Neutrophil (primary cell): ENCODE measurements around the gene UNC79.

Source experiments
- H3K27ac ChIP-seq: fragments of 200-600 bp; sonication (generic); 2 replicates; pipeline ENCODE4 v1.5.1; 2016; ENCODE audit warnings: mild to moderate bottlenecking, moderate library complexity
- H3K27me3 ChIP-seq: fragments of 200-600 bp; sonication (generic); 2 replicates; pipeline ENCODE4 v1.6.0; 2016; ENCODE audit warnings: mild to moderate bottlenecking
- H3K36me3 ChIP-seq: fragments of 200-600 bp; sonication (generic); 2 replicates; pipeline ENCODE4 v1.5.1; 2017
- H3K4me1 ChIP-seq, 2 experiments: fragments of 200-600 bp in 1 of 2; sonication (generic) in 1 of 2; 1 replicate in 1 of 2; 2 replicates in 1 of 2; pipeline versions ENCODE4 v1.5.1 to v1.6.1; 2013 to 2016; ENCODE audit warnings: low read depth in 1 of 2, low read length in 1 of 2, mild to moderate bottlenecking in 1 of 2, moderate library complexity in 1 of 2; ENCODE audit not compliant: control insufficient read depth in 1 of 2, insufficient read depth in 1 of 2
- H3K4me3 ChIP-seq, 2 experiments: fragments of 200-600 bp in 1 of 2; sonication (generic) in 1 of 2; 1 replicate in 1 of 2; 2 replicates in 1 of 2; pipeline ENCODE4 v1.5.1; 2013 to 2016; ENCODE audit warnings: low read depth in 1 of 2, low read length in 1 of 2, mild to moderate bottlenecking in 1 of 2, moderate library complexity in 1 of 2
- H3K9me3 ChIP-seq: fragments of 200-600 bp; sonication (generic); 2 replicates; pipeline ENCODE4 v1.5.1; 2016
- CTCF ChIP-seq: fragments of 200-600 bp; sonication (generic); IDR thresholded peaks from 2 replicates; pipeline ENCODE4 v1.5.1; 2016; ENCODE audit warnings: antibody characterized with exemption

UNC79 gene

GRCh38 chr14:93582516-93582915 is 151.8 kb downstream of the UNC79 start:
- Histone ChIP-seq H3K4me1 (no peaks in the 10 kb centered on the region), H3K27ac (no peak overlapping the region), H3K36me3 (no peaks in the 10 kb centered on the region), H3K9me3 (no peaks in the 10 kb centered on the region), H3K27me3 (no peaks in the 10 kb centered on the region), H3K4me3 (no peak overlapping the region)
- TF ChIP-seq CTCF = no peak

- Histone ChIP-seq H3K27me3 (no peaks in the 10 kb centered on the region), H3K9me3 (no peaks in the 10 kb centered on the region), H3K27ac (no peak overlapping the region), H3K4me3 (no peak overlapping the region), H3K36me3 (no peaks in the 10 kb centered on the region), H3K4me1 (no peaks in the 10 kb centered on the region)
- no peak for TF ChIP-seq CTCF
Measured at GRCh38 chr14:93587330-93587729, 156.6 kb downstream of the UNC79 start.

- Histone ChIP-seq H3K9me3 (no peaks in the 10 kb centered on the region), H3K27me3 (peaks cover 12% of the 10 kb centered on the region), H3K4me3 (no peak overlapping the region), H3K36me3 (no peaks in the 10 kb centered on the region), H3K27ac (no peak overlapping the region), H3K4me1 (no peaks in the 10 kb centered on the region)
- TF ChIP-seq CTCF = no peak
Measured at GRCh38 chr14:93591506-93591905, 160.8 kb downstream of the UNC79 start.

GRCh38 chr14:93592786-93593185 is 162.0 kb downstream of the UNC79 start:
- Histone ChIP-seq H3K4me3 (no peak overlapping the region), H3K4me1 (no peaks in the 10 kb centered on the region), H3K27ac (no peak overlapping the region), H3K9me3 (no peaks in the 10 kb centered on the region), H3K27me3 (peaks cover 12% of the 10 kb centered on the region), H3K36me3 (no peaks in the 10 kb centered on the region)
- no peak for TF ChIP-seq CTCF

GRCh38 chr14:93606091-93606490 is 175.4 kb downstream of the UNC79 start:
- Histone ChIP-seq H3K4me1 (no peaks in the 10 kb centered on the region), H3K27ac (no peak overlapping the region), H3K4me3 (no peak overlapping the region), H3K9me3 (no peaks in the 10 kb centered on the region), H3K36me3 (no peaks in the 10 kb centered on the region), H3K27me3 (peaks cover 45% of the 10 kb centered on the region)
- no peak for TF ChIP-seq CTCF

GRCh38 chr14:93619176-93619793 is 188.5 kb downstream of the UNC79 start:
- TF ChIP-seq CTCF = no peak
- H3K9me3 ChIP-seq = no peaks in the 10 kb centered on the region
- no peaks in the 10 kb centered on the region for H3K4me1 ChIP-seq
- H3K4me3 ChIP-seq = no peak overlapping the region
- no peaks in the 10 kb centered on the region for H3K36me3 ChIP-seq
- H3K27me3 ChIP-seq = peaks cover 11% of the 10 kb centered on the region
- no peak overlapping the region for H3K27ac ChIP-seq
